ENCODE data around the gene NQO1. TPM values are rescaled to one million over a fixed set of nuclear protein-coding genes. Genes with fewer than 3 reads are reported as not detected.

NQO1 gene
- total and polyA plus RNA-seq, 2 of the 13 experiments (the other 11 are each of a cell fraction or from before 2014, with no cell fraction given): 464 to 1,060 TPM

DNA sequence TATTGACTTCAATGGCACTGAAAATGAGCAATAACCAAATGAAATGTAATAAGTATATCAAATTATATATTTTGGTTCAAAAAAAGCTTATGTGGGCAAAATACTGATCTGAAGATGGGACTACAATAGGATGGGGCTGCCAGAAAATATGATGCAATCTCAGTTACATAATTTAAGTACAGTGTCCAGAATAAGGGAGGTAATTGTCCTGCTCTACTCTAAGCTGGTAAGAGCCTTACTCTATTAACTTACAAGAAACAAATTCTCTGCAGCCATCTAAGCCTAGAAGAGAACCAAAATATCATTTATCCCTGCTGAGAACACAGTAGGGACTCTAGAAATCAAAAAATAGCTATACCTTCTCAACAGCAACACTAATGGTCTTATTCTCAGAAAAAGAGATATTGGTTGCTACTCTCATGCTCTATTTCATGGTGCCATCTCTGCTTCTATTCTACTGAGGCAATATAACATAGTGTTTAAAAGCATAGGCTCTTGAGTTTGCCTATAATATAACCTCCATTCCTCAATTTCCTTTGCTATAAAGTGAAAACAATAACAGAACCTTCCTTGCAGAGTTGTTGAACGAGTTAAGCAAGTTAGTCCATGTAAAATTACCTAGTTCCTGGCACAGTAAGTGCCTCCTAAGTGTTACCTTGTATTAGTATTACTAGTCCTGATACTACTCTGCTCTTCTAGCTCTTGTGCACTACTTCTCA, 19.9 kb downstream of the NQO1 start (continued):
- TF ChIP-seq HNF1A (IDR thresholded peaks at IDR 0.05; ENCODE audit: low read depth) (no peak), HNF1A (CRISPR knock-in tag; IDR thresholded peaks at IDR 0.05; ENCODE audit: borderline replicate concordance) (no peak), DNMT3B (CRISPR knock-in tag; conservative IDR thresholded peaks at IDR 0.05) (no peak), SAP130 (CRISPR knock-in tag; IDR thresholded peaks at IDR 0.05; ENCODE audit: low read depth) (no peak), TEF (CRISPR knock-in tag; IDR thresholded peaks at IDR 0.05) (0 out of 2 replicates have a peak, but pooled peaks have one; percentile 69), SSRP1 (CRISPR knock-in tag; IDR thresholded peaks at IDR 0.05) (peak; percentile 36; the same call in 1 of the 2 replicates), KDM5B (CRISPR knock-in tag; IDR thresholded peaks at IDR 0.05; ENCODE audit: borderline replicate concordance) (no peak), SOX5 (CRISPR knock-in tag; IDR thresholded peaks at IDR 0.05; ENCODE audit: borderline replicate concordance) (peak; percentile 73; the same call in 1 of the 2 replicates), SOX13 (IDR thresholded peaks at IDR 0.05) (no peak), SOX13 (CRISPR knock-in tag; conservative IDR thresholded peaks at IDR 0.05 in 1 of 2, IDR thresholded peaks at IDR 0.05 in 1 of 2) (peak in 1 of 2 experiments; percentile 85; a peak in 2 of 4 replicates), MAFF (IDR thresholded peaks at IDR 0.05; ENCODE audit: low read depth, low read length) (peak; percentile 27; the same call in 1 of the 2 replicates), ZNF597 (CRISPR knock-in tag; IDR thresholded peaks at IDR 0.05) (no peak), ARNT2 (CRISPR knock-in tag; IDR thresholded peaks at IDR 0.05; ENCODE audit: low read depth) (no peak), POLR2A (IDR thresholded peaks at IDR 0.05; ENCODE audit: insufficient read depth in 1 of 2, low read depth in 2 of 2, low read length in 2 of 2) (0 out of 4 replicates have a peak, but pooled peaks of 1 of the 2 experiments have one; percentile 23), SALL1 (CRISPR knock-in tag; IDR thresholded peaks at IDR 0.05) (no peak)
- TF ChIP-seq, protein P1, sequence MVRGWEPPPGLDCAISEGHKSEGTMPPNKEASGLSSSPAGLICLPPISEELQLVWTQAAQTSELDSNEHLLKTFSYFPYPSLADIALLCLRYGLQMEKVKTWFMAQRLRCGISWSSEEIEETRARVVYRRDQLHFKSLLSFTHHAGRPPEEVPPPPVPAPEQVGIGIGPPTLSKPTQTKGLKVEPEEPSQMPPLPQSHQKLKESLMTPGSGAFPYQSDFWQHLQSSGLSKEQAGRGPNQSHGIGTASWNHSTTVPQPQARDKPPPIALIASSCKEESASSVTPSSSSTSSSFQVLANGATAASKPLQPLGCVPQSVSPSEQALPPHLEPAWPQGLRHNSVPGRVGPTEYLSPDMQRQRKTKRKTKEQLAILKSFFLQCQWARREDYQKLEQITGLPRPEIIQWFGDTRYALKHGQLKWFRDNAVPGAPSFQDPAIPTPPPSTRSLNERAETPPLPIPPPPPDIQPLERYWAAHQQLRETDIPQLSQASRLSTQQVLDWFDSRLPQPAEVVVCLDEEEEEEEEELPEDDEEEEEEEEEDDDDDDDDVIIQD (CRISPR knock-in tag; IDR thresholded peaks at IDR 0.05; ENCODE audit: low read depth): no peak
- TF ChIP-seq, protein P2, sequence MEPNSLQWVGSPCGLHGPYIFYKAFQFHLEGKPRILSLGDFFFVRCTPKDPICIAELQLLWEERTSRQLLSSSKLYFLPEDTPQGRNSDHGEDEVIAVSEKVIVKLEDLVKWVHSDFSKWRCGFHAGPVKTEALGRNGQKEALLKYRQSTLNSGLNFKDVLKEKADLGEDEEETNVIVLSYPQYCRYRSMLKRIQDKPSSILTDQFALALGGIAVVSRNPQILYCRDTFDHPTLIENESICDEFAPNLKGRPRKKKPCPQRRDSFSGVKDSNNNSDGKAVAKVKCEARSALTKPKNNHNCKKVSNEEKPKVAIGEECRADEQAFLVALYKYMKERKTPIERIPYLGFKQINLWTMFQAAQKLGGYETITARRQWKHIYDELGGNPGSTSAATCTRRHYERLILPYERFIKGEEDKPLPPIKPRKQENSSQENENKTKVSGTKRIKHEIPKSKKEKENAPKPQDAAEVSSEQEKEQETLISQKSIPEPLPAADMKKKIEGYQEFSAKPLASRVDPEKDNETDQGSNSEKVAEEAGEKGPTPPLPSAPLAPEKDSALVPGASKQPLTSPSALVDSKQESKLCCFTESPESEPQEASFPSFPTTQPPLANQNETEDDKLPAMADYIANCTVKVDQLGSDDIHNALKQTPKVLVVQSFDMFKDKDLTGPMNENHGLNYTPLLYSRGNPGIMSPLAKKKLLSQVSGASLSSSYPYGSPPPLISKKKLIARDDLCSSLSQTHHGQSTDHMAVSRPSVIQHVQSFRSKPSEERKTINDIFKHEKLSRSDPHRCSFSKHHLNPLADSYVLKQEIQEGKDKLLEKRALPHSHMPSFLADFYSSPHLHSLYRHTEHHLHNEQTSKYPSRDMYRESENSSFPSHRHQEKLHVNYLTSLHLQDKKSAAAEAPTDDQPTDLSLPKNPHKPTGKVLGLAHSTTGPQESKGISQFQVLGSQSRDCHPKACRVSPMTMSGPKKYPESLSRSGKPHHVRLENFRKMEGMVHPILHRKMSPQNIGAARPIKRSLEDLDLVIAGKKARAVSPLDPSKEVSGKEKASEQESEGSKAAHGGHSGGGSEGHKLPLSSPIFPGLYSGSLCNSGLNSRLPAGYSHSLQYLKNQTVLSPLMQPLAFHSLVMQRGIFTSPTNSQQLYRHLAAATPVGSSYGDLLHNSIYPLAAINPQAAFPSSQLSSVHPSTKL (CRISPR knock-in tag; IDR thresholded peaks at IDR 0.05): peak; percentile 63; the same call in 1 of the 2 replicates

Measured in HepG2 (cell line).